Lower leg skin (tissue), 3 donors: ENCODE results near the gene NEK11.

Experiments
- CTCF ChIP-seq, 3 donors: fragments of 450-650 bp; IDR thresholded peaks; one replicate each; pipeline ENCODE4 v1.5.1; 2016; ENCODE audit warnings: antibody characterized with exemption in 3 of 3, mild to moderate bottlenecking in 3 of 3, moderate library complexity in 2 of 3
- POLR2A ChIP-seq, 2 donors: fragments of 450-650 bp; IDR thresholded peaks; one replicate each; pipeline ENCODE4 v1.6.1; 2016 to 2017; ENCODE audit warnings: antibody characterized with exemption in 2 of 2, mild to moderate bottlenecking in 1 of 2, moderate library complexity in 1 of 2

GRCh38 chr3:131008326-131008725, 18.4 kb upstream of the NEK11 start:
- TF ChIP-seq CTCF (IDR thresholded peaks at IDR 0.05) (no peak), POLR2A (IDR thresholded peaks at IDR 0.05) (no peak)
